ENCODE results near the gene CMYA5.

Gene CMYA5

GRCh38 chr5:79842006-79842881 lies 152.6 kb downstream of the CMYA5 start:
- Histone ChIP-seq H3K4me3 (ENCODE audit: low read length) (no peak overlapping the region), H2AFZ (ENCODE audit: low read length) (no peak overlapping the region)
- no peak for DNase-seq

DNA sequence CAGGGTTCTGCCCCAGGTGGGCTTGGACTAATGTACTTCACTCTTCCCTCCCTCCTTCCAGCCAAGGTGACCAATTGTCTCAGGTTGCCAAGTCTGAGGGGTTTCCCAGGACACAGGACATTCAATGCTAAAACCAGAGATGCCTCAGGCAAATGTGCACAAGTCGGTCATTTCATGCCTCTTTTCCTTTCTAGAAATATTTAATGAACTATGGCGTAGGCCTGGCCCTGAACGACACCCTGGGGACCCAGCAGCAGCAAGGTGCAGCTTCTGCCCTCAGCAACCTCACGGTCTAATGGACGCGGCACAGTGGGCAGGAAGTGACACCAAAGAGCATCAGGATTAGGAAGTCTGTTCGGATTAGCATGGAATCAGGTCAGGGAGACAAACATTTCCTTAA lies 153.4 kb downstream of the CMYA5 start:
- no peak for TF ChIP-seq EZH2 (optimal IDR thresholded peaks at IDR 0.05; ENCODE audit: low read depth, low read length)
- TF ChIP-seq CTCF (IDR thresholded peaks at IDR 0.05; ENCODE audit: low read length): no peak
- no peak for TF ChIP-seq EZH2phosphoT487 (IDR thresholded peaks at IDR 0.05; ENCODE audit: low read length)

More at GRCh38 chr5:79842006-79842881, 152.6 kb downstream of the CMYA5 start:
- TF ChIP-seq EZH2 (optimal IDR thresholded peaks at IDR 0.05; ENCODE audit: low read depth, low read length) (no peak), CTCF (IDR thresholded peaks at IDR 0.05; ENCODE audit: low read length) (no peak), EZH2phosphoT487 (IDR thresholded peaks at IDR 0.05; ENCODE audit: low read length) (no peak)
- no peaks in the 10 kb centered on the region for H3F3A ChIP-seq (ENCODE audit: insufficient read depth, low read length)
- no peak overlapping the region for H3K27ac ChIP-seq (ENCODE audit: low read length)
- H3K9me3 ChIP-seq (replicated peaks; ENCODE audit: insufficient read depth, low read length): no peaks in the 10 kb centered on the region
- no peaks in the 10 kb centered on the region for H3K4me1 ChIP-seq (ENCODE audit: low read length)
- no peaks in the 10 kb centered on the region for H3K27me3 ChIP-seq (replicated peaks; ENCODE audit: insufficient read depth, low read length)
- H3K9me2 ChIP-seq (replicated peaks; ENCODE audit: insufficient read depth, low read length): 0 out of 2 replicates have a peak, but pooled peaks cover 2% of the 10 kb centered on the region
- H3K4me2 ChIP-seq (ENCODE audit: low read depth, low read length): no peak overlapping the region
- H3K9ac ChIP-seq (ENCODE audit: low read length): no peak overlapping the region
- no peaks in the 10 kb centered on the region for H3K79me2 ChIP-seq (ENCODE audit: low read length)
- no peaks in the 10 kb centered on the region for H3K36me3 ChIP-seq (replicated peaks; ENCODE audit: insufficient read depth, low read length)
- no peaks in the 10 kb centered on the region for H4K20me1 ChIP-seq (ENCODE audit: insufficient read depth, low read length)

DNA sequence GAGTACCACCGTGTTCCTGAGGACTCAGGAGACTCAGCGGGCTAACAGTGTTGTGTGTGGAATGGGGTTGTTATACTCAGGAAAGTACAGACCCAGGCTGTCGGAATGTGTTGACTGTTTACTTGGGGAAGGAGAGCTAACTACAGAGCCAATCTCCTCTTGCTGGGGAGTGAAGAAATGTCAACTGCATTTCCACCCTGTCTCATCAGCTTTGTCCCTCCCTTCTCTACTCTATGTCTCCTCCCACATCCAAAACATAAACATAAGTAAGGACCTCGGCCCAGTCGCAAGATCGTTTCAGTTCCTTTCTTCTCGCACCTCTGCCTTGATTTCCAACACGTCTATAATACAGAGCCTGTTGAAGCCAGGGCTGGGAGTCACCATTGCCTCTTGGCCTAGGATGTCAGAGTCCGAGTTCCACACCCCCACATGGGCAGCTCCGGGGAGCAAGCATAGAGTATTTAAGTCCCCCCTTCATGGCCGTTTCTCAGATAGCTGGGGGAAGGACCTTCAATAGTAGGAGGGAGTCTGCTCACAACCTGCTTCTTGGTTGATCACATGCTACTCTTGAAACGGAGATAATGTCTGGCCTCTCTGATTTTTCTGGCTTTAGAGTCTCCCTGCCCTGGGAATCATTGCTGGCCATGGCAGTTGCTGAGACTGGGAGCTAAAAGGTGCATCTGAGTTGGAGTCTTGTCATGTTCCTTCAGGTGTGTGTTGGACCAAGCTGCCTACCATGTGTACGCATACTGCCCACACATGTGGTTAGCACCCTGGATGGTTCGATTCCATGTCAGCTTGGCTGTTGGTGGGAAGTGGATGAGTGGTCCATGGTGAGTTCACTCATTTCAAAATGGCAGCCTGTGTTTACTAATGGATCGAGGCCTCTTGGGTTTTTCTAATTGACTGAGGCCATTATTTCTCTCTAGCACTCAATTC lies 154.1 kb downstream of the CMYA5 start:
- H2AFZ ChIP-seq (ENCODE audit: low read length): no peak overlapping the region
- no peak overlapping the region for H3K9ac ChIP-seq (ENCODE audit: low read length)
- no peak for DNase-seq
- H3K9me3 ChIP-seq (replicated peaks; ENCODE audit: insufficient read depth, low read length): no peaks in the 10 kb centered on the region
- H3K9me2 ChIP-seq (replicated peaks; ENCODE audit: insufficient read depth, low read length): 0 out of 2 replicates have a peak, but pooled peaks cover 2% of the 10 kb centered on the region
- no peak for TF ChIP-seq EZH2phosphoT487 (IDR thresholded peaks at IDR 0.05; ENCODE audit: low read length)
- no peaks in the 10 kb centered on the region for H3F3A ChIP-seq (ENCODE audit: insufficient read depth, low read length)
- no peaks in the 10 kb centered on the region for H3K27me3 ChIP-seq (replicated peaks; ENCODE audit: insufficient read depth, low read length)
- H3K4me2 ChIP-seq (ENCODE audit: low read depth, low read length): no peak overlapping the region
- H3K36me3 ChIP-seq (replicated peaks; ENCODE audit: insufficient read depth, low read length): no peaks in the 10 kb centered on the region
- H3K79me2 ChIP-seq (ENCODE audit: low read length): no peaks in the 10 kb centered on the region
- H3K4me1 ChIP-seq (ENCODE audit: low read length): no peaks in the 10 kb centered on the region
- no peaks in the 10 kb centered on the region for H4K20me1 ChIP-seq (ENCODE audit: insufficient read depth, low read length)
- H3K27ac ChIP-seq (ENCODE audit: low read length): no peak overlapping the region
- H3K4me3 ChIP-seq (ENCODE audit: low read length): no peak overlapping the region

More for the DNA sequence above, 153.4 kb downstream of the CMYA5 start:
- H3F3A ChIP-seq (ENCODE audit: insufficient read depth, low read length): no peaks in the 10 kb centered on the region
- no peaks in the 10 kb centered on the region for H3K4me1 ChIP-seq (ENCODE audit: low read length)
- H2AFZ ChIP-seq (ENCODE audit: low read length): no peak overlapping the region
- no peak overlapping the region for H3K27ac ChIP-seq (ENCODE audit: low read length)
- H4K20me1 ChIP-seq (ENCODE audit: insufficient read depth, low read length): no peaks in the 10 kb centered on the region
- H3K79me2 ChIP-seq (ENCODE audit: low read length): no peaks in the 10 kb centered on the region
- no peak for DNase-seq
- no peak overlapping the region for H3K4me2 ChIP-seq (ENCODE audit: low read depth, low read length)
- H3K9me3 ChIP-seq (replicated peaks; ENCODE audit: insufficient read depth, low read length): no peaks in the 10 kb centered on the region
- no peak overlapping the region for H3K4me3 ChIP-seq (ENCODE audit: low read length)
- H3K9me2 ChIP-seq (replicated peaks; ENCODE audit: insufficient read depth, low read length): 0 out of 2 replicates have a peak, but pooled peaks cover 2% of the 10 kb centered on the region
- no peaks in the 10 kb centered on the region for H3K36me3 ChIP-seq (replicated peaks; ENCODE audit: insufficient read depth, low read length)
- H3K27me3 ChIP-seq (replicated peaks; ENCODE audit: insufficient read depth, low read length): no peaks in the 10 kb centered on the region
- H3K9ac ChIP-seq (ENCODE audit: low read length): no peak overlapping the region

All from MM.1S (cell line).